Muscle of leg (tissue), 11 donors: Measurements from ENCODE around the gene GATA5. TPM values are rescaled to one million over a fixed set of nuclear protein-coding genes. Genes with fewer than 3 reads are reported as not detected.

ENCODE experiments used
- DNase-seq: peaks from one replicate; pipeline ENCODE4 v3.0.0; 2013
- H3K27ac ChIP-seq: one replicate; pipeline ENCODE4 v1.5.1; 2013; ENCODE audit warnings: mild to moderate bottlenecking, low read length, control low read depth
- H3K27me3 ChIP-seq: one replicate; pipeline ENCODE4 v1.6.1; 2013; ENCODE audit warnings: low read length; ENCODE audit not compliant: control insufficient read depth, insufficient read depth
- H3K36me3 ChIP-seq: one replicate; pipeline ENCODE4 v1.6.1; 2013; ENCODE audit warnings: low read length; ENCODE audit not compliant: control insufficient read depth, insufficient read depth
- H3K4me1 ChIP-seq: one replicate; pipeline ENCODE4 v1.6.1; 2013; ENCODE audit warnings: low read length; ENCODE audit not compliant: control insufficient read depth, insufficient read depth
- H3K4me3 ChIP-seq: one replicate; pipeline ENCODE4 v1.5.1; 2013; ENCODE audit warnings: low read length, control low read depth
- H3K9me3 ChIP-seq: replicated peaks from 2 replicates; pipeline ENCODE4 v1.6.1; 2013; ENCODE audit warnings: low read depth, low read length; ENCODE audit not compliant: control insufficient read depth
- WGBS: methylation state at CpG from one replicate; pipeline ENCODE4 v1.1.5; 2013; ENCODE audit warnings: missing lambda C conversion rate; ENCODE audit not compliant: insufficient coverage; 5-methylcytosine and 5-hydroxymethylcytosine counted together
- polyA plus RNA-seq, 8 donors: library from polyadenylated mRNA; unstranded; fragments of 120-200 nt; gene quantifications; one replicate each; pipeline versions ENCODE4 v1.2.1 to v1.2.3, GENCODE V29; 2013; ENCODE audit warnings: inconsistent platforms in 1 of 8, low replicate concordance in 1 of 8; ENCODE audit not compliant: insufficient read length in 8 of 8, insufficient read depth in 1 of 8
- total RNA-seq: library from RNA; stranded (reverse); fragments of 120-200 nt; gene quantifications from one replicate; pipeline ENCODE4 v1.2.4, GENCODE V29; 2013

Gene GATA5
- total and polyA plus RNA-seq, 9 donors = 0.06 to 2.5 (median 0.08) TPM; not detected in 4

- WGBS = 49% methylated on average over 6 of the region's 9 CpGs
- Histone ChIP-seq H3K4me3 (no peak overlapping the region), H3K27ac (peak overlapping the region; percentile 83), H3K4me1 (peaks cover 72% of the 10 kb centered on the region), H3K9me3 (no peaks in the 10 kb centered on the region), H3K36me3 (no peaks in the 10 kb centered on the region), H3K27me3 (peaks cover 5% of the 10 kb centered on the region)
- no peak for DNase-seq
These were observed 30.3 kb upstream of the GATA5 start for GRCh38 chr20:62506087-62506486.

GRCh38 chr20:62505337-62506045 is 29.7 kb upstream of the GATA5 start:
- WGBS = 77% methylated on average over 23 of the region's 24 CpGs
- DNase-seq = peak; percentile 62
- peak overlapping the region; percentile 83 for H3K27ac ChIP-seq
- peaks cover 5% of the 10 kb centered on the region for H3K27me3 ChIP-seq
- peaks cover 69% of the 10 kb centered on the region for H3K4me1 ChIP-seq
- H3K4me3 ChIP-seq = no peak overlapping the region
- H3K36me3 ChIP-seq = no peaks in the 10 kb centered on the region
- no peaks in the 10 kb centered on the region for H3K9me3 ChIP-seq

GRCh38 chr20:62504323-62504722 is 28.5 kb upstream of the GATA5 start:
- peaks cover 11% of the 10 kb centered on the region for H3K27me3 ChIP-seq
- H3K4me3 ChIP-seq = no peak overlapping the region
- 87% methylated on average over 4 of the region's 4 CpGs for WGBS
- no peaks in the 10 kb centered on the region for H3K36me3 ChIP-seq
- H3K4me1 ChIP-seq = peaks cover 79% of the 10 kb centered on the region
- no peak for DNase-seq
- no peak overlapping the region for H3K27ac ChIP-seq
- no peaks in the 10 kb centered on the region for H3K9me3 ChIP-seq

- Histone ChIP-seq H3K27me3 (peaks cover 11% of the 10 kb centered on the region), H3K36me3 (no peaks in the 10 kb centered on the region), H3K27ac (no peak overlapping the region), H3K4me1 (peaks cover 78% of the 10 kb centered on the region), H3K9me3 (no peaks in the 10 kb centered on the region), H3K4me3 (no peak overlapping the region)
- no peak for DNase-seq
- WGBS = 42% methylated on average over 13 of the region's 18 CpGs
These were observed 27.8 kb upstream of the GATA5 start for GRCh38 chr20:62503401-62504178.

- WGBS = 72% methylated on average over 15 of the region's 16 CpGs
- peaks cover 68% of the 10 kb centered on the region for H3K4me1 ChIP-seq
These were observed 26.8 kb upstream of the GATA5 start for GRCh38 chr20:62502496-62503095.

GRCh38 chr20:62501801-62502495 is 26.2 kb upstream of the GATA5 start:
- Histone ChIP-seq H3K9me3 (no peaks in the 10 kb centered on the region), H3K36me3 (no peaks in the 10 kb centered on the region), H3K27ac (no peak overlapping the region), H3K4me1 (peaks cover 62% of the 10 kb centered on the region), H3K27me3 (peaks cover 13% of the 10 kb centered on the region), H3K4me3 (no peak overlapping the region)
- DNase-seq = no peak
- 77% methylated on average over 9 of the region's 13 CpGs for WGBS

More at GRCh38 chr20:62502496-62503095, 26.8 kb upstream of the GATA5 start:
- H3K27me3 ChIP-seq = peaks cover 11% of the 10 kb centered on the region
- no peaks in the 10 kb centered on the region for H3K36me3 ChIP-seq
- H3K4me3 ChIP-seq = no peak overlapping the region
- H3K9me3 ChIP-seq = no peaks in the 10 kb centered on the region
- H3K27ac ChIP-seq = no peak overlapping the region
- no peak for DNase-seq

GRCh38 chr20:62500237-62500864 is 24.6 kb upstream of the GATA5 start:
- DNase-seq = peak; percentile 64
- 26% methylated on average over 26 of the region's 26 CpGs for WGBS
- H3K27ac ChIP-seq = no peak overlapping the region
- H3K4me1 ChIP-seq = peaks cover 60% of the 10 kb centered on the region
- no peaks in the 10 kb centered on the region for H3K9me3 ChIP-seq
- H3K36me3 ChIP-seq = no peaks in the 10 kb centered on the region
- peaks cover 14% of the 10 kb centered on the region for H3K27me3 ChIP-seq
- no peak overlapping the region for H3K4me3 ChIP-seq

- no peak overlapping the region for H3K4me3 ChIP-seq
- no peaks in the 10 kb centered on the region for H3K9me3 ChIP-seq
- 50% methylated on average over 16 of the region's 21 CpGs for WGBS
- H3K36me3 ChIP-seq = no peaks in the 10 kb centered on the region
- no peak for DNase-seq
- H3K27ac ChIP-seq = no peak overlapping the region
- peaks cover 14% of the 10 kb centered on the region for H3K27me3 ChIP-seq
- H3K4me1 ChIP-seq = peaks cover 60% of the 10 kb centered on the region
These were observed 24.0 kb upstream of the GATA5 start for GRCh38 chr20:62499758-62500236.

GRCh38 chr20:62498874-62499273 is 23.1 kb upstream of the GATA5 start:
- WGBS = 100% methylated on average over 3 of the region's 6 CpGs
- Histone ChIP-seq H3K4me3 (no peak overlapping the region), H3K36me3 (no peaks in the 10 kb centered on the region), H3K27ac (no peak overlapping the region), H3K4me1 (peaks cover 64% of the 10 kb centered on the region), H3K27me3 (peaks cover 14% of the 10 kb centered on the region), H3K9me3 (peaks cover under 1% of the 10 kb centered on the region)
- no peak for DNase-seq
